Activated effector memory CD4-positive, alpha-beta T cell treated with Interleukin-2 at 50 U/mL for 16 hours (primary cell): ENCODE results near the gene WTAP.
"Not testable (repeated sequence)": the region's sequence is repeated elsewhere in the genome, so short reads cannot be mapped to it uniquely, and the experiment has no call there.

ENCODE experiments used
- DNase-seq: peaks from one replicate; pipeline ENCODE4 v3.0.0-alpha.2; 2020

WTAP gene

DNA sequence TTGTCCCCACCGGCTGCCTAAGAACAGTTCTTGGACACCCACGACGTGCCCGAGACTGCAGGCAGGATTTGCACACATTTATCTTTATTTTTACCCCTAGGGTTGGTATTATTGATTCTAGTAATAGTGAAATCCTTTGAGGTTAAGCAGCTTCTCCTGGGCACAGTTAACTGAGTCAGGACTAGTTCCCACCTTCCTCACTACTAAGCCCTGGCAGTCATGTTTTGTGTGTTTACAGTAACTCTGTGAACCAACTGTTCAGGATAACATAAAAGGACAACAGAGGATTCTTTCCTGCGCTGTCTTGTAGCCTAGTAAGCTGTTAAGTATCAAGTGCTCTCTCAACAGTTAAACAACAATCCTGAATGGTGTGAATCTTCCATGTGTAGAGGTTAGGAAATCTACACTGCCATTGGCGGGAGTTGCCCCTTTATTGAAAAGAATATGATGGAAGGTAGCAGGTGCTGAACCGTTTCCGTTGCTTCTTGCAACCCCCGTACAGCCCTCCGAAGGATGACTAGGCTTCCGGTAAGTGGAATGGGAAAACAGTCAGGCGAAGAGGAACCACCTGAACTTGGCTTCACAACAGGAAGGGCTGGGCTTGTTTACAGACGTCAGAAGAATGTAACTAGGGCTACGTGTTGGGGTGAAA lies 33.3 kb upstream of the WTAP start:
- DNase-seq: peak; percentile 29

DNA sequence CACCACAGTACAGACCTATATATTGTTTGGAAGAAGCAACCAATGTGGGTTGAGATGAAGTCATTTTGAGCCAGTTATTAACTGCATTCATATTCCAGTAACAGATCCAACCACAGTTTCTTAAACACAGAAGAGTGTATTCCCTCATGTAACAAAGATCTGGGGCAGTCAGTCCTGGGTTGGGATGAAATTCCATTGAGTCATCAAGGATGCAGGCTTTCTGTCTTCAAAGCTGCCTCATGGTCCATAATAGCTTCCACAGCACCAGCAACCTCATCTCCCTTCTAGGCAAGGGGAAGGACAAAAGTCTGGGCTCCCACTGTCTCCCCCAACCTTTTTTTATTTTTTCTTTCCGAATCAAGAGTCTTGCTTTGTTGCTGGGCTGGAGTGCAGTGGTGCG lies 31.3 kb upstream of the WTAP start:
- no peak for DNase-seq

DNA sequence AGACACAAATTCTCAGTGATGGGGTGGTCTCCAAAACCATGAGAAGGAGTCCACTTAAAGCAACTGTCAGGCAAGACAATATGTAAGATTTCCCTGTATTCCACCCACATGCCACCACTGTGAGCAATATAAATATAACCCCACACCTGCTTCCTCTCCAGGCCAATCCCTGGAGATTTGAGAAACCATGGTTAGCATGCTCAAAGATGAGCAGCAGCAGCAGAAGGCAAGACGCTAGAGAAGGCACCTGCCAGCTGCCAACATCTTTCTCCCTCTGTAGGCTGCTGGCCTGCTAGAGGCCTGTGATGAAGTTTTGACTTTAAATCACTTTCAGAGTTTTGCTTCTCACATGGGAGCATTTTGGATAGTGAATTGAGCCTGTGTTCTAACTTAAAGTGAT lies 26.3 kb upstream of the WTAP start:
- no peak for DNase-seq

DNA sequence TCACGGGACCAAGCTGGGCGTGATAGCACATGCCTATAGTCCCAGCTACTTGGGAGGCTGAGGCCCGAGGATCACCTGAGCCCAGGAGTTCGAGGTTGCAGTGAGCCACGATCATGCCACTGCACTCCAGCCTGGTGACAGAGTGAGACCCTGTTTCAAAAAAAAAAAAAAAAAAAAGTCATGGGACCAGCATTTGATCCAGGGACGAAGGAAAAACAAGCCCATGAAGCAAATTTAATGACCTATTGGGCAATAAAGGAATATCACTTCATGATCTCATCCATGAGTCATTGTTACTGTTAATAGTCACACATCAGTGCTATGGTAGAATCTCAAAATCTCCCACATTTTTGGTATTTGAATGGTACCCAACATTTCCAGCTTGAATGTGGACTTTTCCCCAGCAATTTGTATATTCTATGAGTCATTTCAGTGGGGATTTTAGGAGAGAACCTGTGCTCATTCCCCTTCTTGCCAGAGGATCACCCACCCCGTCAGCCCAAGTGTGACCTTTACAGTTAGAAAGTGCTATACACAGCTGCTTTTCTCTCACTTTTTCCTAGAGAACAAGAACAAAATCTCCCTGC lies 25.8 kb upstream of the WTAP start:
- no peak for DNase-seq

DNA sequence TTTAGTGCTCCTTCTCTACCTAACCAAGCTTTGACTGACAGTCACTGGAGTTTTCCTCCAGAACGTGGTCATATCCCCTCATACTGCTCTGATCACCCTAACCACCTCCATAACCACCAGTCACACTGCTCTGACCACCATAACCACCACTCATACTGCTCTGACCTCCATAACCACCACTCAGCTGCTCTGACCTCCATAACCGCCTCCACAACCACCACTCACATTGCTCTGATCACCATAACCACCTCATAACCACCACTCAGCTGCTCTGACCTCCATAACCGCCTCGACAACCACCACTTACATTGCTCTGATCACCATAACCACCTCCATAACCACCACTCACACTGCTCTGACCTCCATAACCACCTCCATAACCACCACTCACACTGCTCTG lies 16.7 kb upstream of the WTAP start:
- DNase-seq: not testable (repeated sequence)

DNA sequence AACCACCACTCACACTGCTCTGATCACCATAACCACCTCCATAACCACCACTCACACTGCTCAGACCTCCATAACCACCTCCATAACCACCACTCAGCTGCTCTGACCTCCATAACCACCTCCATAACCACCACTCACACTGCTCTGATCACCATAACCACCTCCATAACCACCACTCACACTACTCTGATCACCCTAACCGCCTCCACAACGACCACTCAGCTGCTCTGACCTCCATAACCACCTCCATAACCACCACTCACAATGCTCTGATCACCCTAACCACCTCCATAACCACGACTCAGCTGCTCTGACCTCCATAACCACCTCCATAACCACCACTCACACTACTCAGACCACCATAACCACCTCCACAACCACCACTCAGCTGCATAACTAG lies 14.9 kb upstream of the WTAP start:
- not testable (repeated sequence) for DNase-seq

DNA sequence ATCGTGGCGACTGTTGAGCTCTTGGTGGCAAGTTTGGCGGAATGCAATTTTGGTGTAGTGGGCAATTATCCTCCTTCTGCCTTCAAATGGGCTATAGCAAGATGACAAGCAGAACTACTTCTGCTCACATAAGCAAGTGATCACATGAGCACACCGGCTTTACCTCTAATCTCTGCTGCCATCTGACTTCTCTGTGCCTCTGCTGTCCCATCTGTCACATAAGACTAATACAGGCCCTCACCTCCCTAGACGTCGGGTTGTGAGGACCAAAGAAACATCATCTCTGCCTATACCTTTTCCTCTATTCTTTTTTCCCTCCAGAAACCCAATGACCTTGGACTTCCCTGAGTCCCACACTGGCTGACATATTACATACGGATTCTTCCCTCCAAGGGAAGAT lies 13.3 kb upstream of the WTAP start:
- no peak for DNase-seq

DNA sequence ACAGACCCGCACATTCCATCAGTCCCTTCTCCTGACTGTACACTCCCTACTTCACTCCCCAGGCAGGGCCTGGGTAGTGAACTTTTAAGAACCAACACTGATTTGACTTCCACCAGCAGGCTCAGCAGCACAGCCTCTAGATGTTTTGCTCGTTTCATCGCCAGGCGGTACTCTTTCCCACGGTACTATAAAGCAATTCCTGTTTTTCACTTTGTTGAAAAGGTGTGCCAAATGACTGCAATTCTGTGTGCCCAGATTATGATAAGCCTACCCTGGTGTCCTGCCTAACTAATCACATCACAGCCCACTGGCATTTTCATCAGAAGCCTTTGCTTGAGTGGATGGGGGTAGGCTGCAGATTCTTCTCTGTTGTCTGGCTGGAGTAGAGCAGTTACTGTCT lies 12.9 kb upstream of the WTAP start:
- DNase-seq: no peak

DNA sequence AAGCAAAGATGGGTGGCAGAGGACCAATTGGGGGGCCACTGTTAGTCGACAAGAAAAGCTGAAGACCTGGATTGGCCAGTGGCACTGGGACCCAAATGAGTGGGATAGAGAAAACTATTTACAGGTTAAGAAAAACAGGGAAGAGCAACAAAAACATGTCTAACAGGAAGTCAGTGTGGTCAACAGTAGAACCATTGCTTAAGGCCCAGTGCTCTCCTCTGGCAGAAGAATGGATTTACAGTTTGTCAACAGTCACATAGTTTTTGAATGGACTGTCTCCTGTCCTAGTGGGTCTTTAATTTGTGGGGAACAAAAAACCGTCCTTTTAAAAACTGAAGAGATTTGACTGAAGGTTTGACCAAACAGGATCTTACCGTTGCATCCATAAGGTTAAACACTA lies 12.1 kb upstream of the WTAP start:
- no peak for DNase-seq

DNA sequence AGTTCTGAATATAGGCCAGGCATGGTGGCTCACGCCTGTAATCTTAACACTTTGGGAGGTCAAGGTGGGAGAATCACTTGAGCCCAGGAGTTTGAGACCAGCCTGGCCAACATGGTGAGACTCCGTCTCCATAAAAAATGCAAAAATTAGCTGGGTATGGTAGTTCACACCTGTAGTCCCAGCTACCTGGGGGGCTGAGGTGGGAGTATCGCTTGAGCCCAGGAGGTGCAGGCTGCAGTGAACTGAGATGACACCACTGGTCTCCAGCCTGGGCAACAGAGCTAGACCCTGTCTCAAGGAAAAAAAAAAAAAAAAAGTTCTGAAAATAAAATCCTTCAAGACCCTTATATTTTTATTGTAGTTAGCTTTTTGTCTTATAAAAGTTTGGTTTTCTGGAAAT lies 11.7 kb upstream of the WTAP start:
- no peak for DNase-seq

DNA sequence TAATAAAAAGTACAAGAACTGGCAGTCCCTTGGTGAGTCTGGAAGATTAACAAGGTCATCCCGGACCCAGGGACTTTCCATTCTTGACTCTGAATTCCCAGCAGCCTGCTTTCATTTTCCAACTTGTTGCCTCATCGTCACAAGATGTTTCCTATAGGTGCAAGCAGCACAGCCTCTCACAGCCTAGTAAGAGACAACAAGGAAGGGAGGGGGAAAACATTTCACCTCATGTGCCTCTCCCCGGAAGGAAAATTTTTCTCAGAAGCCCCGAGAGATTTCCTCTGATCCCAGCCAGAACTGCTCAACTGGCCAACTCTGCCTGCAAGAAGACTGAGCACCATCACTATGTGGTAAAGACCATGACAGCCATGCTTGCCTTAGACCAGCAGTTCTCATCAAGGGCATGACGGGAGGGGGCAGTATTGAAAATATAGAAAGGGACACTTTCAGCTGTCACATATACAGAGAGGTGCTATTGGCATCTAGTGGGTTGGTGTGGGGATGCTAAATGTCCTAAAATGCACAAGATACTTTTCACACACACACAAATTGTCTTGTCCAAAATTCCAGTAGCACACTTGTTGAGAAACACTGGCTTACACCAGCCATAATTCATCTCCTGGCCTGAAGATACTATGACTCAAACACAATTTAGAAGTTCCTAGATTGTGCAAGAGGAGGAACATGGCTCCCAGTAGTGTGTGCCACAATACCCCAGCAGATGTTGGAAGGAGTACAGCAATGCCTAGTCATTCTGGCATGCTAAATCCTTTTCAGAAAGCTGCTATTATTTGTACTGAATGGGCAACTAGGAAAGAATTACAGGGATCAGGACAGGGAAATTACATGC lies 10.8 kb upstream of the WTAP start:
- DNase-seq: no peak

DNA sequence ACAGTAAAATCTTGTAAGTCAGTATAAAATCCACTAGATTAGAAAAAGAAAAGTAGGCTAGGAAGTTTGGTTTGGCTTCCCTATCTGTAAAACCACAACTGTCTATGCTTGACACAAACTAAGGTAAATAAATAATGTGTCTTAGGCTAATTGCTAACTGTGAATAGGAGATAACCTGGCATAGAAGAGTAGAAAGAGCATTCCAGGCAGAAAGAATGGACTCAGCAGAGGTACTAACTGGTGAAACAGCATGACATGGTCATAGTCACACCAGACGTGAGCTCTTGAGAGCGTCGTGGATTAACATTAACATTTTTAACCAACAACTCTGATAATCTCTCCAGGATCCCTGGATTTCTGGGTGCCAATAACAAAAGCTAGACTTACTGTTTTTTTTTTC lies 8.7 kb upstream of the WTAP start:
- no peak for DNase-seq

DNA sequence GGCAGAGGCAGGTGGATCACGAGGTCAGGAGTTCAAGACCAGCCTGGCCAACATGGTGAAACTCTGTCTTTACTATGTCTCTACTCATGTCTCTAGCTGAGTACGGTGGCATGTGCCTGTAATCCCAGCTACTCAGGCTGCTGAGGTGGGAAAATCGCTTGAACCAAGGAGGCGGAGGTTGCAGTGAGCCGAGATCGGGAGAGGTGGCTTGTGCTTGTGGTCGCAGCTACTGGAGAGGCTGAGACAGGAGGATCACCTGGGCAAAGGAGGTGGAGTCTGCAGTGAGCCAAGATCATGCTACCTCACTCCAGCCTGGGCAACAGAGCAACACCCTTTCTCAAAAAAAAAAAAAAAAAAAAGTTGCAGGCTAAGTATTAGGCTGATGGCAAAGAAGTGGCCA lies 8.0 kb upstream of the WTAP start:
- DNase-seq: no peak

DNA sequence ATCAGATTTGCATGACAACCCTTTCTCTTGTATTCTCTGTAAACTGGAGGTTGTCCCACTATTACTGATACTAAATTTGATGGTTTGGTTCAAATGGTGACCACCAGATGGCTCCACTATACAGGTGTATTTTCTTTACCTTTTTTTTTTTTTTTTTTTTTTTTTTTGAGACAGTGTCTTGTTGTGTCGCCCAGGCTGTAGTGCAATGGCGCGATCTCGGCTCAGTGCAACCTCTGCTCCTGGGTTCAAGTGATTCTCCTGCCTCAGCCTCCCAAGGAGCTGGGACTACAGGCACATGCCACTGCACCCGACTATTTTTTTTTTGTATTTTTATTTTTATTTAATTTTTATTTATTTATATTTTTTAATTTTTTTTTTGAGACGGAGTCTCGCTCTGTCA lies 6.6 kb upstream of the WTAP start:
- no peak for DNase-seq

DNA sequence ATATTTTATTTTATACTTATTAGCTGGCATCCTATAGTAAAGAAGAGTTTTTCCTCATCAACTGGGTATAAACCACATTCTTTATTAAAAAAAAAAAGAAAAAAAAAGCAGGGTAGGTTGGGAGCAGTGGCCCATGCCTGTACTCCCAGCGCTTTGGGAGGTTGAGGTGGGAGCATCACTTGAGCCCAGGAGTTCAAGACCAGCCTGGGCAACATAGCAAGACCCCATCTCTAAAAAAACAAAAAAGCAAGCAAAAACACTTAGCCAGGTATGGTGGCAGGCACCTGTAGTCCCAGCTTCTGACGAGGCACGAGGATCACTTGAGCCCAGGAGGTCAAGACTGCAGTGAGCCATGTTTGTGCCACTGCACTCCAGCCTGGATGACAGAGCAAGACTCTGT lies 5.3 kb upstream of the WTAP start:
- not testable (repeated sequence) for DNase-seq

DNA sequence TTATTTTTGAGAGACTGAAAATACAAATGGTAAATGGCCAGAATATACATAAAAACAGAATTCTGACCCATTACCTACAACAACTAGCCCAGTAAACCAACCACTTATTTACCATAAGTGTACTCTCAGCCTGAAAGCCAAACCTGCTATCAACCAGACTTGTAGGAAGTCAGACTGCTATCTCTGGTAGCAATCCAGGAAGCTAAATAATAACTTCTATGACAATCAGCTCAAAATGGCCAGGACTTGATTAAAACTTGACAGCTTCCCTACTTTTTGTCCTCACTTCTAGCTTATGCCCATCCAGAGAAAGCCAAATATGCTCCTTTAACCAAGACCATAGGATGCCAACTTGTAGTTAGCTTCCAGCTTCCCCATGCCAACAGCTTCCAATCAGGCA lies 4.7 kb upstream of the WTAP start:
- no peak for DNase-seq

DNA sequence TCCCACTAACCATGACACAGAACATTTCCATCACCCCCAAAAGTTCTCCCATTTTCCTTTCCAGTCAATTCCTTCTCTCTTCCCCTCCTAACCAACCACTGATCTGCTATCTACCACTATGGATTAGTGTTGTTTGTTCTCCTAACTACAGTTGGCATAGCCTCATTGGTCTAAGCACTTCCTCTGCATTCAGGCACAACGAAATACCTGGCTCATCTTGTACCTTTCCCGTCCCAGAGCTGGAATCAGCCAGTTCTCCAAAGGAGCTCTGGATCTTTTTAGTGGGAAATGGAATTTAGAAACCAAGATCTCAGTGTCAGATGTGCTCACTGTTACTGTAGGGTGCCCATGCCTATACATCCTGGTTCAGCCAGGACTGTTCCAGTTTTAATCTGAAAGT lies 4.0 kb upstream of the WTAP start:
- no peak for DNase-seq

DNA sequence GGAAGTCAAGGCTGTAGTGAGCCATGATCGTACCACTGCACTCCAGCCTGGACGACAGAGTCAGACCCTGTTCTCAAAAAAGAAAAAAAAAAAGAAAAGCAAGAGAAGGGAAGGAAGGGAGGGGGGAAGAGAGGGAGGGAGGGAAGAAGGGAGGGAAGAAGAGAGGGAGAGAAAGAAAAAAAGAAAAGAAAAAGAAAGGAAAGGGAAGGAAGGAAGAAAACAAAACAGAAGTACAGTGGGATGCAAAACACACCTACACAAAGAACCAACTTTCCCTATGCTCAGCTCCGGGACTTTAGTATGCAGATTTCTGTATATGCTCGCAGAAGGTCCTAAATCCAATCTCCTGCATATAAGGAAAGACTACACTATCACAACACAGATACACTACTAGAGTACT lies 2.5 kb upstream of the WTAP start:
- DNase-seq: no peak

DNA sequence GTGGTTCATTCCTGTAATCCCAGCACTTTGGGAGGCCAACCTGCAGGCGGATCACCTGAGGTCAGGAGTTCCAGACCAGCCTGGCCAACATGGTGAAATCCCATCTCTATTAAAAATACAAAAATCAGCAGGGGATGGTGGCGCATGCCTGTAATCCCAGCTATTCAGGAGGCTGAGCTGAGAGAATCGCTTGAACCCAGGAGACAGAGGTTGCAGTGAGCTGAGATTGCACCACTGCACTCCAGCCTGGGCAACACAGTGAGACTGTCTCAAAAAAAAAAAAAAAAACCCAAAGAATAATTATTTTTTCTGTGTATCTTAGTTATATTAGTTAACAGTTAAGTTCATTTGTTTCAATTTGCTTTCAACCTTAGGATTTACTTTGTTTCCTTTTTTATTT lies 2.1 kb upstream of the WTAP start:
- not testable (repeated sequence) for DNase-seq

DNA sequence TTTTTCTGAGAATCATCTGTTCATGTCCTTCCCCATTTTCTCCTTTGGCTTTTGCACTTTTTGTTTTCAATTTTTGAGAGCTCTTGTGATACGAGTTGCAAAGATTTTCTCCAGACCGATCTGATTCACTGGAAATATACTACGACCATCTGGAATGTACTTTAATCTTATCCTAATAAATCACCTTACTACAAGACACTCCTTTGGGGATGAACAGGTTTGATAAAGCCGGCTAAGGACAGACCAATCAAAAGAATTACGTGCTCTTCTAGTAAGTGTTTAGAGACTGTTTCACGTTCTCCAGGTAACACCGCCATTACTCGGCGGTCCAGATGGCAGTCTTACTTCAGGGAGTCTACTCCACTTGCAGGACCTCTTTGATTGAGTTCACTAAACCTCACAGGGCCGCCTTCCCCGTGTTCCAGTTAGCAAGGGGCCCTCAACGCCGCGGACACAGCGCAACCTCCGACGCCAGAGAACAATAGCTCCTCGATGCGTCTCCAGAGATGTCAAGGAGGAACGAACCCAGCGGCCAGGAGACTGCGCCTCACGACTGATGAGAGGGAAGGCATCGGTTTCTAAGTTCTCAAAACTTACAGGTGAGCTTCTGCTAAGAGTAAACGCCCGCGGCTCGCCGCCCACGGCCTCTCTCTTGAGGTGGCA lies 920 bp upstream of the WTAP start:
- DNase-seq: no peak

DNA sequence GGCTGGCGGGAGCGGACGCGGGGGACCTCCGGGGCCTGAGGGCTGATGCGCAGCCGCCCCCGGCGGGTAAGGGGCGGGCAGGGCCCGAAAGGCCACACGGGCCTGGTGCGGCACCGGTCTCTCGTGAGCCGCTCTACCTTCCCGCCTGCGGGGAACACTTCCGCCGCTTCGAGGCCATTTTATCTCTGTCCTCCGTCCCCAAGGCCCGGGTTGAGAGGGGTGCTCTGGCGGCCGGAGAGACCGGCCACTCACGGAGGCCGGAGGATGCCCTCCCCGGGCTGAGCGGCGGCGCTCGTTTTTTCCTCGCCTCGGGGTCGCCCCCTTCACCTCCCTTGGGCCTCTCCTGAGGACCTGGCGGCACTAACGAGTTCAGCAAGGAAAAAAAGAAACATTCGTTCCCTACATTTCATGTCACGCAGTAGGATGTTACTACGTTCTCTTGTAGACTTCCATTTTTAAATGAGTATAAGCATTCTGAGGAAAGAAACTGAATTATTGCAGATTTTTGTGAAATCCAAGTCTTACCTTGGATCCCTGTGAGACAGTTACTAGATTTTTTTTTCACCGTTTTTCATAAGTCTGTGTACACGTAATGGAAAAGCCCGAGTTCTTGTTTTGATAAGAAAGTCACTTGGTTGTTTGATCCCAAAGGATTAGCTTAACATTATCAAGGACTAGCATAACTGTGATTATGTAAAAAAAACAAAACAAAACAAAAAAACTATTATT lies 575 bp downstream of the WTAP start:
- DNase-seq: no peak

DNA sequence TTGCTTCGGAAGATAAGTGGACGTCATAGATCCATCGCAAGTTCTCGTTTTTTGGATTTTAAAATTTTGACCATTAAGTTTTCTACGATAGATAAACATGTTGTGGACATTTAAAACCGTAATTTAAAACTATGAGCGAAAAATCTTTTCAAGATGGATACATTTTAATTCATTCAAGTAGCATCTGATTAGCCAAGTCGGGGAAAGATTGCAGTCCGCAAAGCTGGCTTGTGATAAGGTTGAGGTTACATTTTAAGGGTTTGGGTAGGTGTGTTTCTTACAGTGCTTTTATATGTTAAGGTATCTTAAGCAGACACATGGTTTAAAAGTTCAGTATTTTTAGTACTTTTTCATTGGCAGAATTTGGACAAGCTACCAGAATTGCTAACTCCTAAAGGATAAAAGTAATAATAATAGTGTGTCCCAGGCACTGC lies 1.2 kb downstream of the WTAP start:
- DNase-seq: no peak
